Smooth muscle cell of the coronary artery (primary cell): Measurements from ENCODE around the gene KPTN. TPM values are rescaled to one million over a fixed set of nuclear protein-coding genes. Genes with fewer than 3 reads are reported as not detected.

Experiments
- total RNA-seq: library from RNA; depleted of rRNA; stranded (reverse); fragments of >200 nt; gene quantifications from 2 replicates; pipeline ENCODE4 v1.2.3, GENCODE V29; 2014; ENCODE audit warnings: low replicate concordance

KPTN gene
- 3.2 and 4.0 TPM in 2 replicates for total RNA-seq

DNA sequence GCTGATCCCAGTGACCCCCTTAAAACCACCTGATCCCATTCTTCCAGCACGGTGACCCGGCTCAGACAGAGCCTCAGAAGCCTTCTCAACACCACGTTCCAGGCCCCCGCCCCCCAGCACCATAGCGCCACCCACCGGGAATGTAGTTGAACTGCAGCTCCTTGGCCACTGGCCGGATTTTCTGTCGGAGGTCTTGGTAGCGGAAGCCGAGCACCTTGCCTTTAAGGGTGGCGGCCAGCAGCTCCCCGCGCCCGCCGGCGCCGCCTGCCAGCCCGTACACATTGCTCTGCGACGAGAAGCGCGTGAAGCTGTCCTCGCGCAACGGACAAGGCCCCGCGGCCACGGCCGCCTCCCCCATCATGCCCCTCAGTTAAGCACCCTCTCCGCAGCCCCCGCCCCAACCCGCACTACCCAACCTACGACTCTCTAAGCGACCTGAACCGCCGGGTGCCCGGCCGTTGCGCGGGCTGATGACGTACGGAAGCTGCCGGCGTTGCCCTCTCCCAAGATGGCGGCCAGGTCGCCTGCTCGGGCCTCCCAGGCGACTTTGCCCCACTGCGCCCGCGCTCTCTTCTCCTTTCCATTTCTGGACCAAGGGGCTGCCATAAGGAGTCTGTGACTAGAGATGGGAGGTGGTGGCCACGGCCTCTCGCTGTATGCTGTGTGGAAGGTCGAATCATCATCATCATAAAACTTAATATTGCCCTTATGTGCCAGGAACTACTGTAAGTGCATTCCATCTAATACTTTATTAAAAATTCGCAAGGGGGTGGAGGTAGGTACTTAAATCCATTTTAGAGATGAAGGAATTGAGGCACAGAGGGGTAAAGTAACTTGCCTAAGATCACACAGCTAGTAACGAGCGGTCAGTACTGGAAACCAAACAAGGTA lies at the start of gene KPTN:
KPTN (minus strand) TSS at position 420 of the 891 bp plus-strand sequence; CDS start at position 361, 59 bp downstream.

DNA sequence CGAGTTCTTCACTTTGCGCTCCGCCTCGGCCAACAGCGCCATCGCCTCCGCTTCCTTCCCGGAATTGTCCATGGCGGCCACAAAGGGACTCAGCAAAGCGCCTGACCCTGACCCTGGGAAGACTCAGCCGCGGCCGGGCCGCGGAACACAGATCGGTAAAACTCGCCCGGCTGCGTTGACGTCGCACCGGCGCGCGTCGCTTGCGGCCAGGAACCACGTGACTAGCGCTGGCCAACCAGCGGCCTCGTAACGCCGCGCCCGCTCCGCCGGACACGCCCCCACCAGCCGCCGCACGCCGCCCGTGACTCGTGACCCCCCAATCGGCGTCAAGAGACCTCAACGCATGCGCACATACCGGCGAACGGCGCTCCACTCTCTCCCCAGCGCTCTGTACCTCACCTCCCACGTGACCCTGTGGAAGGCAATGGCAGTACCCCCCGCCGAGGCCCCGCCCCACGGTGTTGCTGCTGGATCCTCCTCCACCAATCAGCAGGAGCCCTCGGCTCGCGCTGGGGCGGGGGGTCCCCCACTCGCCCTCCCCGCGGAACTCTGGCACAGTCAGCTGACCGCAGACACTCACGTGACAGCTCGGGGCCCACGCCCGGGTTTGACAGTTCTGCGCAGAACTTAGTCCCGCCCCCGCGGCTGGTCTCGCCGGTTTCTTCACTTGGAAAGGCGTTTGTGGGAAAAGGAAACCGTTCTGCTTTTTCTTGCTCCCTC lies 31.0 kb upstream of the KPTN start, which contains the start of gene NAPA:
NAPA (minus strand) TSS at position 195 of the 720 bp plus-strand sequence; CDS start at position 72, 123 bp downstream.

DNA sequence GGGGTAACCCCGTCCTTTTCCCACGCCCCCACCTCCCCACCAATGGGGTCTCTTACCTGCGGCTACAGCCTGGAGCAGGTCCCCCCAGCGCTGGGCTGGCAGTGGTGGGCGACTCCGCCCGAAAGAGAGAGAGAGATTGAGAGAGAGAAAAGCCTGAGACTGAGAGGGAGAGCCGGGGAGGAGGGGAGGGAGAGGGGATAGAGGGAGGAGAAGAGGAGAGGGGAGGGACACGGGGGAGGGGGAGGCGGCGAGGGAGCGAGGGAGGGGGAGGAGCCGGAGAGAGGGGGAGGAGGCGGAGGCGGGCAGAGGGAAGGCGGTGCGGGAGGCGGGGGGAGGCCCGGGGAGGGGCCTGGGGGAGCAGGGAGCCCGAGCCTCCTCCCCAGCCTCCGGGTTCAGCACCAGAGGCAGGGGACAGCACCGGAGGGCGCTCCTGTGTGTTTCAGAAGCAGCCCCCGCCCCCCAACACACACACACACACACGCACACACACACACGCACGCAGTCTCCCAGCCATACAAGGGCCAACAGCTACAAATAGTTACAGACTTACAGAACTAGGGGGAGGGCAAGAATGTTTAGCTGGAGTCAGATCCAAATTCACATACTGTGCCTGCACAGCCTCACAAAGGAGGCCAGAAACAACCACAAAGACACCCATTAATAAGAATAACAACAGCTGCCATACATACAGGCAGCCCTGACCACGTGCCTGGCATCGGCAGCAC lies 12.1 kb downstream of the KPTN start, which contains the start of gene SLC8A2:
SLC8A2 (minus strand) TSS at position 161 of the 725 bp plus-strand sequence. CDS start 5,490 bp downstream, outside the sequence.

Other genes with a start within 250 kb of the KPTN start
- 8.9 and 9.5 TPM in 2 replicates for gene CCDC9, start 227.7 kb downstream of the KPTN start, total RNA-seq
- 1.2 and 6.6 TPM in 2 replicates for gene INAFM1, start 209.3 kb downstream of the KPTN start, total RNA-seq
- 0.08 TPM in 1 of 2 replicates, not detected in the other for gene C5AR1, start 174.4 kb downstream of the KPTN start, total RNA-seq
- gene C5AR2, start 152.0 kb downstream of the KPTN start, total RNA-seq, result under 0.01 and 0.12 TPM in 2 replicates
- gene DHX34, start 134.9 kb downstream of the KPTN start, total RNA-seq, result 5.0 and 6.1 TPM in 2 replicates
- gene MEIS3, start 64.7 kb downstream of the KPTN start, total RNA-seq, result 48.6 and 53.4 TPM in 2 replicates
- 0.23 TPM in 1 of 2 replicates, not detected in the other for gene SLC8A2, start 12.3 kb downstream of the KPTN start, total RNA-seq
- 55.7 and 77.6 TPM in 2 replicates for gene NAPA, start 30.8 kb upstream of the KPTN start, total RNA-seq
- under 0.01 TPM in 1 of 2 replicates, not detected in the other for gene ZNF541, start 88.9 kb upstream of the KPTN start, total RNA-seq
- gene BICRA, start 124.9 kb upstream of the KPTN start, total RNA-seq, result 0.82 and 2.8 TPM in 2 replicates
- 95.6 and 106 TPM in 2 replicates for gene EHD2, start 229.2 kb upstream of the KPTN start, total RNA-seq